Activated CD8-positive, alpha-beta memory T cell treated with anti-CD3 and anti-CD28 coated beads, Interleukin-2, amount 50 U/mL, for 24 hours (primary cell): Measurements from ENCODE around the gene RPRD1B.
A peak's percentile ranks its signal among the peaks of the same experiment; 100 is the strongest.

Source experiments
- DNase-seq: peaks from one replicate; pipeline ENCODE4 v3.0.0-alpha.2; 2020; ENCODE audit errors: extremely low read depth

The RPRD1B gene

GRCh38 chr20:38036366-38036765, 2.8 kb downstream of the RPRD1B start:
- no peak for DNase-seq

GRCh38 chr20:38040276-38040675, 6.7 kb downstream of the RPRD1B start:
- no peak for DNase-seq

- DNase-seq = no peak
Observed at GRCh38 chr20:38043512-38044300, 10.2 kb downstream of the RPRD1B start.

GRCh38 chr20:38044685-38045084, 11.1 kb downstream of the RPRD1B start:
- DNase-seq = no peak

- no peak for DNase-seq
Observed at GRCh38 chr20:38046572-38046971, 13.0 kb downstream of the RPRD1B start.

GRCh38 chr20:38049800-38050199, 16.3 kb downstream of the RPRD1B start:
- no peak for DNase-seq

GRCh38 chr20:38050686-38051085, 17.1 kb downstream of the RPRD1B start:
- no peak for DNase-seq

GRCh38 chr20:38052870-38053269, 19.3 kb downstream of the RPRD1B start:
- DNase-seq = no peak

GRCh38 chr20:38054647-38055046, 21.1 kb downstream of the RPRD1B start:
- DNase-seq = no peak

- no peak for DNase-seq
Observed at GRCh38 chr20:38055294-38055693, 21.7 kb downstream of the RPRD1B start.

GRCh38 chr20:38055848-38056247, 22.3 kb downstream of the RPRD1B start:
- no peak for DNase-seq

GRCh38 chr20:38057351-38057972, 23.9 kb downstream of the RPRD1B start:
- DNase-seq = peak; percentile 38

GRCh38 chr20:38059832-38060231, 26.3 kb downstream of the RPRD1B start:
- DNase-seq = no peak

- DNase-seq = no peak
Observed at GRCh38 chr20:38060536-38060935, 27.0 kb downstream of the RPRD1B start.

GRCh38 chr20:38061109-38061508, 27.6 kb downstream of the RPRD1B start:
- no peak for DNase-seq

- DNase-seq = no peak
Observed at GRCh38 chr20:38062890-38063289, 29.3 kb downstream of the RPRD1B start.

- no peak for DNase-seq
Observed at GRCh38 chr20:38063911-38064530, 30.5 kb downstream of the RPRD1B start.

- DNase-seq = no peak
Observed at GRCh38 chr20:38065764-38066375, 32.3 kb downstream of the RPRD1B start.

- no peak for DNase-seq
Observed at GRCh38 chr20:38066969-38067716, 33.6 kb downstream of the RPRD1B start.

GRCh38 chr20:38067717-38068365, 34.3 kb downstream of the RPRD1B start:
- DNase-seq = no peak

- no peak for DNase-seq
Observed at GRCh38 chr20:38072898-38073297, 39.4 kb downstream of the RPRD1B start.
